SKM-1 treated with dmso at 0.1 percent for 144 hours (cell line): ENCODE results near the gene POLR2A.
A peak's percentile ranks its signal among the peaks of the same experiment; 100 is the strongest.
"Not testable (repeated sequence)": the region's sequence is repeated elsewhere in the genome, so short reads cannot be mapped to it uniquely, and the experiment has no call there.

Source experiments
- DNase-seq: peaks from one replicate; lab custom pipeline; 2025; ENCODE audit not compliant: unreplicated experiment; lab: John Stamatoyannopoulos, UW

The POLR2A gene

GRCh38 chr17:7460850-7461660 lies 23.1 kb upstream of the POLR2A start:
- no peak for DNase-seq

DNA sequence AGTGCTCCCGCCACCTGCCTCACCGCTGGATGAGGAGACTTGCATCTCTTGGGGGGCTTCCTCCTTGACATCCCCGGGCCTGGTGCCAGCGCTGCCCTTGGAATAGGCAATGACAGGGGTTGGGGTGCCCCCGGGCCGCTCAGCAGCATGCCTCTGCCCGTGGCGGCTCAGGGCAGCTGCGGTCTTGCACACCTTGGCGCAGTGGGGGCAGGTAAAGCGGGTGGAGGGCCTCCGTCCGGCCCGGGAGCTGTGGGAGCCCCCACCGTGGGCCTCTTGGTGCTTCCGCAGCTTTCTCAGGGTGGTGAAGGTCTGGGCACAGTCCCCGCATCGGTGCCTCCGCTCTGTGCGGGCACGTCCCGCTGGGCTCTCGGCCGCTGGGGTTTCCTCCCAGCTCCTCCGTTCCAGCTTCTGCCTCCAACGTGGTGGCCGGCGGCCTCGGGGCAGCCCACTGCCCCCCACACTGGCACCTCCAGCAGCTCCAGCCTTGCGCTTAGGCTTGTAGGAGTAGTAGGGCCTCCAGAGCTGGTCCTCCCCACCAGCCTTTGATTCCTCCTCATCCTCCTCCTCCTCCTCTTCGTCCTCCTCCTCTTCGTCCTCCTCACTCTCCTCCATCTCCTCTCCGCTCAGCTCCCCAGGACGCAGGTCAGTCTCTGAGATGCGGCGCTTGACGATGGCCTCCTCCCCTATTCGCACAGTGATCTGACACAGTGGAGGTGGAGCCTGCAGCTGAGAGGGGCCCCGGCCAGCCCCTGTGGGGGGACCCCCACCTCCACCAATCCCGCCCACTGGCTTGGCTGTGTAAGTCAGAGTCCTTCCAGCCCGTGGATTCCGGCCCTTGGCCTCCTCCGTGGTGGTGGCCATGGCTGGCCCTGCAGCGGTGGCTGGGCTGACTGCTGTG lies 21.4 kb upstream of the POLR2A start:
- DNase-seq = no peak

GRCh38 chr17:7463372-7463846 lies 20.8 kb upstream of the POLR2A start:
- DNase-seq = no peak

DNA sequence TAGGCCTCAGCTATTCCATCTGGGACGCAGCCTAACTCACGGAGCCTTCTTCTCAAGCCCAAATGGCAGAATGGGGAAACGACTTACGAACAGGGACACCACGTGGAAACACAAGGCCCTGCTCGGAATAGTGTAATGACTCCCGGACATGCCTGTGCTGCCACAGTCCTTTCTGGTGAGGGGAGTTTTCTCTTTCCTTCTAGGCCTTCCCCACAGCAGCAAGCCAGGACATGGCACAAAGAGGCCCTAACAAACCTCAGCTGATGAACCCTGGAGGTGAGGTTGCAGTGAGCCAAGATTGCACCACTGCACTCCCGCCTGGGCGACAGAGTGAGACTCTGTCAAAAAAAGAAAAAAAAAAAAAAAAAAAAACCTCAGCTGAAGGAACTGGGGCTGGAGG lies 20.1 kb upstream of the POLR2A start:
- DNase-seq = no peak

GRCh38 chr17:7465597-7466275 lies 18.4 kb upstream of the POLR2A start:
- no peak for DNase-seq

- DNase-seq = no peak
Observed at GRCh38 chr17:7466318-7466638, 17.9 kb upstream of the POLR2A start.

GRCh38 chr17:7466639-7467341 lies 17.4 kb upstream of the POLR2A start:
- no peak for DNase-seq

- no peak for DNase-seq
Observed at GRCh38 chr17:7467498-7467897, 16.7 kb upstream of the POLR2A start.

GRCh38 chr17:7468290-7468689 lies 15.9 kb upstream of the POLR2A start:
- DNase-seq = no peak

GRCh38 chr17:7468804-7469389 lies 15.3 kb upstream of the POLR2A start:
- DNase-seq = no peak

DNA sequence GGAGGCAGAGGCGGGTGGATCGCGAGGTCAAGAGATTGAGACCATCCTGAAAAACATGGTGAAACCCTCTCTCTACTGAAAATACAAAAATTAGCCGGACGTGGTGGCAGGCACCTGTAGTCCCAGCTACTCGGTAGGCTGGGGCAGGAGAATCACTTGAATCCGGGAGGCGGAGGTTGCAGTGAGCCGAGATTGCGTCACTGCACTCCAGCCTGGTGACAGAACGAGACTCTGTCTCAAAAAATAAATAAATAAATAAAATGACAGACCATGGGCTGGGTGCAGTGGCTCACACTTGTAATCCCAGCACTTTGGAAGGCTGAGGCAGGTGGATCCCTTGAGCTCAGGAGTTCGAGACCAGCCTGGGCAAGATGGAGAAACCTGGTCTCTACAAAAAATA lies 14.3 kb upstream of the POLR2A start:
- DNase-seq = not testable (repeated sequence)

GRCh38 chr17:7470457-7470973 lies 13.7 kb upstream of the POLR2A start:
- not testable (repeated sequence) for DNase-seq

DNA sequence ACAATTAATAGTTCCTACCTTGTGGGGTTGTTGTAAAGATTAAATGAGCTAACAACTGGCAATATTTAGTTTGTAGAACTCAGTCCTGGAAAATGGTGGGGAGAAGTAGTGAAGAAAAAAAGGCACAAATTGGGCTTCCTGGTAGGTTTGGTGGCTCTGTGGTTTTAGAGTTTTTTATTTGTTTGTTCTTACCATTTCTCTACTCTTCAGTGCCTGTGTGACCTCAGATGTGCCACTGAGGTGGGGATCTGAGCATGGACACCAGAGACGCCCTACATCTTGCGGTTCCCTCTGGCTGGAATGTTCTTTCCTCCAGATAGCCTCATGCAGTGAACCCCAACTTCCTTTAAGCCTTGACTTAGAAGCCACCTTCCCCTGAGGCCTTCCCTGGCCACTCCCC lies 12.4 kb upstream of the POLR2A start:
- no peak for DNase-seq

- DNase-seq = not testable (repeated sequence)
Observed at GRCh38 chr17:7474767-7475166, 9.4 kb upstream of the POLR2A start.

GRCh38 chr17:7475764-7476422 lies 8.3 kb upstream of the POLR2A start:
- no peak for DNase-seq

- no peak for DNase-seq
Observed at GRCh38 chr17:7476494-7476893, 7.7 kb upstream of the POLR2A start.

GRCh38 chr17:7476951-7477350 lies 7.2 kb upstream of the POLR2A start:
- DNase-seq = no peak

DNA sequence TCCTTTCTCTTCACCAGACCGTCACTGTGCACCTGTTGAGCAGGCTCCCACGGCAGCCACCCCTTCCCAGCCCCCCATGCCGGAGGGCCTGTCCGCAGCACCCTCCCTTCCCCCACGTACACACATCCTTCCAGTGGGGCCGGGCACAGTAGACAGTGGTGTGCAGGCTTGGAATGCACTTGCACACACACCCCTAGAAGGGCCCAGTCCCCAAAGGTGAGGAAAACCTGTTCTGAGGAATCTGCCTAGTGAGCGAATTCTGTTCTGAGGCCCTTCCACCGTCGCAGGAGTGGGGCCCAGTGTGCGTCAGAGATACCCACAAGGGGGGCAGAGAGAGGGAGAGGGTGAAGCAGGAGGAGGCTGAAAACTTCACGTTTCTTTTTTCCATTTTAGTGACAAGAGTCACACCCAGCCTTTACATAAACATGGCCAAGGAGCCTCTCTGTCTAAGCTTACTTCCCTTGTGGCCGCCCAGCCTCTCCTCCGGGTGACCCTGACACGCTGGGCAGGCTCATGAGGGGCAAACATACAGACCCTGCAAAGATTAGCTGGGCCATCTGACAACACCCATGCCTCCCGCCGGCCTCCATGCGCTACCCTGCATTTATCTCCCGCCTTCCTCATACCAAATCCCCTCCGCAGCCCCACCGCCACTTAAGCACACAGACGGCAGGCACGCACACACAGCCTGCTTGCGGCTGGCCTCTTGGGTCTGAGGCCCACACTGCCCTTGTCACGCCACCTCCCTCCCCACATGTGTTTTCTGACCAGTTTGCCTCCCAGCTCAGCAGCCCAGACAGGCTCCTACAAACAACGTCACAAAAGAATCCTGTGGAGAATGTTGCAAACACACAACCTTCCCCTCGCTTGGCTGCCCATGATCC lies 6.5 kb upstream of the POLR2A start:
- peak; percentile 16 for DNase-seq
